NB4 (cell line): ENCODE results near the gene SNAPC3.
"Not testable (repeated sequence)": the region's sequence is repeated elsewhere in the genome, so short reads cannot be mapped to it uniquely, and the experiment has no call there.

Experiments
- MYC ChIP-seq: IDR thresholded peaks from 2 replicates; pipeline ENCODE4 v1.6.1; 2011; ENCODE audit warnings: low read depth, low read length
- POLR2A ChIP-seq: IDR thresholded peaks from 2 replicates; pipeline ENCODE4 v1.6.1; 2011; ENCODE audit warnings: mild to moderate bottlenecking; ENCODE audit not compliant: insufficient read length; ENCODE audit errors: extremely low read depth
- TF ChIP-seq, protein P1 (sequence below): IDR thresholded peaks from one replicate; pipeline ENCODE4 v1.5.1; 2012; ENCODE audit warnings: low read depth, low read length
- TF ChIP-seq, protein P2 (sequence below): IDR thresholded peaks from 2 replicates; pipeline ENCODE4 v1.6.1; 2011; ENCODE audit warnings: low read depth, low read length

GRCh38 chr9:15427702-15428101 lies 5.0 kb downstream of the SNAPC3 start:
- TF ChIP-seq, protein P1, sequence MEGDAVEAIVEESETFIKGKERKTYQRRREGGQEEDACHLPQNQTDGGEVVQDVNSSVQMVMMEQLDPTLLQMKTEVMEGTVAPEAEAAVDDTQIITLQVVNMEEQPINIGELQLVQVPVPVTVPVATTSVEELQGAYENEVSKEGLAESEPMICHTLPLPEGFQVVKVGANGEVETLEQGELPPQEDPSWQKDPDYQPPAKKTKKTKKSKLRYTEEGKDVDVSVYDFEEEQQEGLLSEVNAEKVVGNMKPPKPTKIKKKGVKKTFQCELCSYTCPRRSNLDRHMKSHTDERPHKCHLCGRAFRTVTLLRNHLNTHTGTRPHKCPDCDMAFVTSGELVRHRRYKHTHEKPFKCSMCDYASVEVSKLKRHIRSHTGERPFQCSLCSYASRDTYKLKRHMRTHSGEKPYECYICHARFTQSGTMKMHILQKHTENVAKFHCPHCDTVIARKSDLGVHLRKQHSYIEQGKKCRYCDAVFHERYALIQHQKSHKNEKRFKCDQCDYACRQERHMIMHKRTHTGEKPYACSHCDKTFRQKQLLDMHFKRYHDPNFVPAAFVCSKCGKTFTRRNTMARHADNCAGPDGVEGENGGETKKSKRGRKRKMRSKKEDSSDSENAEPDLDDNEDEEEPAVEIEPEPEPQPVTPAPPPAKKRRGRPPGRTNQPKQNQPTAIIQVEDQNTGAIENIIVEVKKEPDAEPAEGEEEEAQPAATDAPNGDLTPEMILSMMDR: not testable (repeated sequence)
- TF ChIP-seq POLR2A, MYC: not testable (repeated sequence)
- TF ChIP-seq, protein P2, sequence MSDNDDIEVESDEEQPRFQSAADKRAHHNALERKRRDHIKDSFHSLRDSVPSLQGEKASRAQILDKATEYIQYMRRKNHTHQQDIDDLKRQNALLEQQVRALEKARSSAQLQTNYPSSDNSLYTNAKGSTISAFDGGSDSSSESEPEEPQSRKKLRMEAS: not testable (repeated sequence)
